ENCODE results near the gene TXNDC5. TPM values are rescaled to one million over a fixed set of nuclear protein-coding genes. Genes with fewer than 3 reads are reported as not detected.
A peak's percentile ranks its signal among the peaks of the same experiment; 100 is the strongest.

Gene TXNDC5
- total and polyA plus RNA-seq, 2 of the 13 experiments (the other 11 are each of a cell fraction or from before 2014, with no cell fraction given): 287 to 578 TPM

DNA sequence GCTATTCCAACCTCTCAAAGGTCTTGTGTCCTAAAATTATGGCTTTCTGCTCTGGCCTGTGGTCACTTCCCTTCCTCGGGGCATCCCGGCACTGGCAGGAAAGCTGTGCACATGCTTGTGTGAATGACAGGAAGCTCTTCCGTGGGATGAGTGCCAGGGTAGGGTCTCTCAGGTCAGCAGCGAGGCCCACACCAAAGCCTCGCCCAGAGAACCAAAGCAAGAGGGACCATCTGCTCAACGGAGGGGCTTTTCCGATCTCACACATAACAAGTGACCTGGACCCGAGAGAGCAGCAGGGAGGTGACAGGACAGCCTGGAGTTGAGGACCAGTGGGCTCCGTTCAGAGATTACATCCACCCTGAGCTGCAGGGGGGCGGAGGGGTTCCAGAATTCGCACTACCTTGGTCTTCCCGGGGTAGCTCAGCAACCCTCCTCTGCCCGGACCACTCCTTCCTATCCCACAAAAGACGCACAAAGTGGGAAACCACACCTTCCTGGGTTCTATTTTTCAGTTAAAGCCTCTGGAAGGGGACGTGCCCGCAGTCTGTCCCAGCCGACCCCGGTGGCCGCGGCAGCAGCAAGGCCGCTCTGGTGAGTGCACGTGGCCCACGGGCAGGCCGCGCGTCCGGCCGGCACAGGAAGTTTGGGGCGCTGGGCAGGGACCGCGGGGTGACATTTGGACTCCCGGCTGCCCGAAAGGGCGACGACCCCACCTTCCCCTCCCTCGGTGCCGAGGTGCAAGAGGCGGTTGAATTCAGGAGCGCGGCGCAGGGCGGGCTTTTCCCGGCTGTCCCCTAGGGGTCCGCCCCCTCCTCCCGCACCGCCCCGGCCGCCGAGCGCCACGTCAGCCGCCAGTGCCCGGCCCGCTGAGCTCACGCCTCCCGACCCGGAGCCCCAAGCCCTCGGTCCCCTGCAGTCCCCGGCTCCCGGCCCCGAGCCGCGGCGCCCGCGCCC lies 988 bp downstream of the TXNDC5 start (continued):
- TF ChIP-seq ZNF512B (CRISPR knock-in tag; IDR thresholded peaks at IDR 0.05; ENCODE audit: borderline replicate concordance) (0 out of 2 replicates have a peak, but pooled peaks have one; percentile 91), HNF4A (CRISPR knock-in tag; IDR thresholded peaks at IDR 0.05) (peak; percentile 73), MEIS1 (CRISPR knock-in tag; IDR thresholded peaks at IDR 0.05; ENCODE audit: borderline replicate concordance) (peak; percentile 90), ZNF205 (CRISPR knock-in tag; IDR thresholded peaks at IDR 0.05) (peak; percentile 56; the same call in 1 of the 2 replicates), MTF2 (CRISPR knock-in tag; IDR thresholded peaks at IDR 0.05; ENCODE audit: borderline replicate concordance) (no peak), TBX3 (IDR thresholded peaks at IDR 0.05; ENCODE audit: borderline replicate concordance) (no peak; the same call in 1 of the 2 replicates), ZNF619 (CRISPR knock-in tag; IDR thresholded peaks at IDR 0.05) (no peak), NFYC (CRISPR knock-in tag; IDR thresholded peaks at IDR 0.05) (no peak), MNT (IDR thresholded peaks at IDR 0.05) (peak; percentile 61), ZKSCAN8 (CRISPR knock-in tag; IDR thresholded peaks at IDR 0.05; ENCODE audit: borderline replicate concordance) (0 out of 2 replicates have a peak, but pooled peaks have one; percentile 64), GPN1 (CRISPR knock-in tag; IDR thresholded peaks at IDR 0.05; ENCODE audit: borderline replicate concordance) (peak; percentile 93; the same call in 1 of the 2 replicates), NRL (CRISPR knock-in tag; IDR thresholded peaks at IDR 0.05; ENCODE audit: borderline replicate concordance) (peak; percentile 96), KIAA2018 (CRISPR knock-in tag; IDR thresholded peaks at IDR 0.05; ENCODE audit: borderline replicate concordance) (no peak), ZNF644 (CRISPR knock-in tag; IDR thresholded peaks at IDR 0.05; ENCODE audit: low read depth) (no peak), ZNF598 (CRISPR knock-in tag; IDR thresholded peaks at IDR 0.05; ENCODE audit: borderline replicate concordance) (peak; percentile 94; the same call in 1 of the 2 replicates)

All from HepG2 (cell line).